ENCODE measurements around the gene CARM1.
"Not testable (repeated sequence)": the region's sequence is repeated elsewhere in the genome, so short reads cannot be mapped to it uniquely, and the experiment has no call there.

Gene CARM1

GRCh38 chr19:10874024-10874423 lies 2.7 kb downstream of the CARM1 start:
- H3K4me3 ChIP-seq (ENCODE audit: insufficient read depth, low read depth, low read length, poor library complexity, severe bottlenecking), result no peak overlapping the region
- H3K27me3 ChIP-seq (replicated peaks; ENCODE audit: control insufficient read depth, insufficient read depth, low read length, poor library complexity, severe bottlenecking), result no peaks in the 10 kb centered on the region
- no peaks in the 10 kb centered on the region for H3K36me3 ChIP-seq (ENCODE audit: control insufficient read depth, insufficient read depth, low read length)
- no peaks in the 10 kb centered on the region for H3K9me3 ChIP-seq (ENCODE audit: control insufficient read depth, low read length)
- peaks cover 12% of the 10 kb centered on the region for H3K4me1 ChIP-seq (ENCODE audit: control insufficient read depth, insufficient read depth, low read length, poor library complexity, severe bottlenecking)
- no peak overlapping the region for H3K27ac ChIP-seq (ENCODE audit: insufficient read depth, low read length, poor library complexity, severe bottlenecking)
- DNase-seq, result no peak

GRCh38 chr19:10876459-10877240 lies 5.3 kb downstream of the CARM1 start:
- no peaks in the 10 kb centered on the region for H3K27me3 ChIP-seq (replicated peaks; ENCODE audit: control insufficient read depth, insufficient read depth, low read length, poor library complexity, severe bottlenecking)
- H3K36me3 ChIP-seq (ENCODE audit: control insufficient read depth, insufficient read depth, low read length), result no peaks in the 10 kb centered on the region
- H3K27ac ChIP-seq (ENCODE audit: insufficient read depth, low read length, poor library complexity, severe bottlenecking), result no peak overlapping the region
- no peaks in the 10 kb centered on the region for H3K9me3 ChIP-seq (ENCODE audit: control insufficient read depth, low read length)
- DNase-seq, result no peak
- H3K4me3 ChIP-seq (ENCODE audit: insufficient read depth, low read depth, low read length, poor library complexity, severe bottlenecking), result no peak overlapping the region
- H3K4me1 ChIP-seq (ENCODE audit: control insufficient read depth, insufficient read depth, low read length, poor library complexity, severe bottlenecking), result peaks cover 8% of the 10 kb centered on the region

GRCh38 chr19:10877608-10878007 lies 6.3 kb downstream of the CARM1 start:
- H3K4me3 ChIP-seq (ENCODE audit: insufficient read depth, low read depth, low read length, poor library complexity, severe bottlenecking); H3K36me3 ChIP-seq (ENCODE audit: control insufficient read depth, insufficient read depth, low read length); H3K9me3 ChIP-seq (ENCODE audit: control insufficient read depth, low read length); H3K27me3 ChIP-seq (replicated peaks; ENCODE audit: control insufficient read depth, insufficient read depth, low read length, poor library complexity, severe bottlenecking); DNase-seq; H3K27ac ChIP-seq (ENCODE audit: insufficient read depth, low read length, poor library complexity, severe bottlenecking); H3K4me1 ChIP-seq (ENCODE audit: control insufficient read depth, insufficient read depth, low read length, poor library complexity, severe bottlenecking): not testable (repeated sequence)

- no peaks in the 10 kb centered on the region for H3K9me3 ChIP-seq (ENCODE audit: control insufficient read depth, low read length)
- H3K27ac ChIP-seq (ENCODE audit: insufficient read depth, low read length, poor library complexity, severe bottlenecking), result no peak overlapping the region
- no peaks in the 10 kb centered on the region for H3K27me3 ChIP-seq (replicated peaks; ENCODE audit: control insufficient read depth, insufficient read depth, low read length, poor library complexity, severe bottlenecking)
- peaks cover 3% of the 10 kb centered on the region for H3K4me1 ChIP-seq (ENCODE audit: control insufficient read depth, insufficient read depth, low read length, poor library complexity, severe bottlenecking)
- no peak for DNase-seq
- H3K4me3 ChIP-seq (ENCODE audit: insufficient read depth, low read depth, low read length, poor library complexity, severe bottlenecking), result no peak overlapping the region
- no peaks in the 10 kb centered on the region for H3K36me3 ChIP-seq (ENCODE audit: control insufficient read depth, insufficient read depth, low read length)
These were observed 6.9 kb downstream of the CARM1 start for GRCh38 chr19:10878253-10878652.

GRCh38 chr19:10881403-10882107 lies 10.2 kb downstream of the CARM1 start:
- Histone ChIP-seq H3K27ac (ENCODE audit: insufficient read depth, low read length, poor library complexity, severe bottlenecking) (no peak overlapping the region), H3K9me3 (ENCODE audit: control insufficient read depth, low read length) (no peaks in the 10 kb centered on the region), H3K4me1 (ENCODE audit: control insufficient read depth, insufficient read depth, low read length, poor library complexity, severe bottlenecking) (peaks cover 3% of the 10 kb centered on the region), H3K36me3 (ENCODE audit: control insufficient read depth, insufficient read depth, low read length) (no peaks in the 10 kb centered on the region), H3K4me3 (ENCODE audit: insufficient read depth, low read depth, low read length, poor library complexity, severe bottlenecking) (no peak overlapping the region), H3K27me3 (replicated peaks; ENCODE audit: control insufficient read depth, insufficient read depth, low read length, poor library complexity, severe bottlenecking) (no peaks in the 10 kb centered on the region)
- no peak for DNase-seq

- no peaks in the 10 kb centered on the region for H3K27me3 ChIP-seq (replicated peaks; ENCODE audit: control insufficient read depth, insufficient read depth, low read length, poor library complexity, severe bottlenecking)
- peaks cover 3% of the 10 kb centered on the region for H3K4me1 ChIP-seq (ENCODE audit: control insufficient read depth, insufficient read depth, low read length, poor library complexity, severe bottlenecking)
- H3K4me3 ChIP-seq (ENCODE audit: insufficient read depth, low read depth, low read length, poor library complexity, severe bottlenecking), result no peak overlapping the region
- DNase-seq, result no peak
- no peaks in the 10 kb centered on the region for H3K9me3 ChIP-seq (ENCODE audit: control insufficient read depth, low read length)
- no peaks in the 10 kb centered on the region for H3K36me3 ChIP-seq (ENCODE audit: control insufficient read depth, insufficient read depth, low read length)
- no peak overlapping the region for H3K27ac ChIP-seq (ENCODE audit: insufficient read depth, low read length, poor library complexity, severe bottlenecking)
These were observed 10.7 kb downstream of the CARM1 start for GRCh38 chr19:10882108-10882457.

GRCh38 chr19:10884274-10884673 lies 12.9 kb downstream of the CARM1 start:
- no peak overlapping the region for H3K27ac ChIP-seq (ENCODE audit: insufficient read depth, low read length, poor library complexity, severe bottlenecking)
- no peaks in the 10 kb centered on the region for H3K36me3 ChIP-seq (ENCODE audit: control insufficient read depth, insufficient read depth, low read length)
- H3K27me3 ChIP-seq (replicated peaks; ENCODE audit: control insufficient read depth, insufficient read depth, low read length, poor library complexity, severe bottlenecking), result no peaks in the 10 kb centered on the region
- no peak for DNase-seq
- no peaks in the 10 kb centered on the region for H3K4me1 ChIP-seq (ENCODE audit: control insufficient read depth, insufficient read depth, low read length, poor library complexity, severe bottlenecking)
- H3K4me3 ChIP-seq (ENCODE audit: insufficient read depth, low read depth, low read length, poor library complexity, severe bottlenecking), result no peak overlapping the region
- H3K9me3 ChIP-seq (ENCODE audit: control insufficient read depth, low read length), result no peaks in the 10 kb centered on the region

- no peak for DNase-seq
- Histone ChIP-seq H3K4me3 (ENCODE audit: insufficient read depth, low read depth, low read length, poor library complexity, severe bottlenecking) (no peak overlapping the region), H3K4me1 (ENCODE audit: control insufficient read depth, insufficient read depth, low read length, poor library complexity, severe bottlenecking) (no peaks in the 10 kb centered on the region)
These were observed 14.1 kb downstream of the CARM1 start for GRCh38 chr19:10885201-10886169.

GRCh38 chr19:10887616-10888367 lies 16.4 kb downstream of the CARM1 start:
- Histone ChIP-seq H3K9me3 (ENCODE audit: control insufficient read depth, low read length) (no peaks in the 10 kb centered on the region), H3K27ac (ENCODE audit: insufficient read depth, low read length, poor library complexity, severe bottlenecking) (no peak overlapping the region), H3K4me1 (ENCODE audit: control insufficient read depth, insufficient read depth, low read length, poor library complexity, severe bottlenecking) (no peaks in the 10 kb centered on the region), H3K27me3 (replicated peaks; ENCODE audit: control insufficient read depth, insufficient read depth, low read length, poor library complexity, severe bottlenecking) (no peaks in the 10 kb centered on the region), H3K4me3 (ENCODE audit: insufficient read depth, low read depth, low read length, poor library complexity, severe bottlenecking) (no peak overlapping the region), H3K36me3 (ENCODE audit: control insufficient read depth, insufficient read depth, low read length) (no peaks in the 10 kb centered on the region)
- no peak for DNase-seq

More at GRCh38 chr19:10885201-10886169, 14.1 kb downstream of the CARM1 start:
- Histone ChIP-seq H3K27ac (ENCODE audit: insufficient read depth, low read length, poor library complexity, severe bottlenecking) (no peak overlapping the region), H3K36me3 (ENCODE audit: control insufficient read depth, insufficient read depth, low read length) (no peaks in the 10 kb centered on the region), H3K27me3 (replicated peaks; ENCODE audit: control insufficient read depth, insufficient read depth, low read length, poor library complexity, severe bottlenecking) (no peaks in the 10 kb centered on the region), H3K9me3 (ENCODE audit: control insufficient read depth, low read length) (no peaks in the 10 kb centered on the region)

Measured in effector memory CD4-positive, alpha-beta T cell (primary cell).